Measurements from ENCODE around the gene TBC1D3K. TPM values are rescaled to one million over a fixed set of nuclear protein-coding genes. Genes with fewer than 3 reads are reported as not detected.
"Not testable (repeated sequence)": the region's sequence is repeated elsewhere in the genome, so short reads cannot be mapped to it uniquely, and the experiment has no call there.

Gene TBC1D3K
- total RNA-seq (not detected), polyA plus RNA-seq (not detected), total RNA-seq (0 to 0.26 (median 0.04) reads per million in 6 experiments)

DNA sequence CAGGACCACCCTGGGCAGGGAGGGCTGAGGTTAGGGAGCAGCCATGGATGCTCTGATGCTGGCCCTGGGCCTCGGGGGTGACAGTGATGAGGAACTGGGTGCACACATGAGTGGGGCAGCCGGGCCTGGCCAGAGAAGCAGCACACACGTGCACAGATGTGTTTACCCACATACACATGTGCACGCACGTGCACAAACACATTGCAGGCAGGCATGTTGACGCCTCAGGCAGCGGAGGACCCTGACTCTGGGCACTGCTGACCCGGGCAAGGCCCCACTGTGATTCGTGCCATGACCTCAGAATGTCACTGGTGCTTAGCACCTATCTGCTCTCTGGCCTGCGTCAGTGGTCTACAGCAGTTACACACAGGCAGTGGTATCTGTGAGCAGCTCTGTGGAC lies at the start of gene TBC1D3K:
TBC1D3K (plus strand) TSS at position 301 of the 400 bp plus-strand sequence. CDS start 1,585 bp downstream, outside the sequence.
- H3K4me1 Mint-ChIP-seq, DNase-seq, H3K36me3 Mint-ChIP-seq, ATAC-seq, H3K4me3 Mint-ChIP-seq, POLR2A ChIA-PET, H3K27ac Mint-ChIP-seq, H3K27me3 Mint-ChIP-seq, H3K9me3 Mint-ChIP-seq: not testable (repeated sequence)

DNA sequence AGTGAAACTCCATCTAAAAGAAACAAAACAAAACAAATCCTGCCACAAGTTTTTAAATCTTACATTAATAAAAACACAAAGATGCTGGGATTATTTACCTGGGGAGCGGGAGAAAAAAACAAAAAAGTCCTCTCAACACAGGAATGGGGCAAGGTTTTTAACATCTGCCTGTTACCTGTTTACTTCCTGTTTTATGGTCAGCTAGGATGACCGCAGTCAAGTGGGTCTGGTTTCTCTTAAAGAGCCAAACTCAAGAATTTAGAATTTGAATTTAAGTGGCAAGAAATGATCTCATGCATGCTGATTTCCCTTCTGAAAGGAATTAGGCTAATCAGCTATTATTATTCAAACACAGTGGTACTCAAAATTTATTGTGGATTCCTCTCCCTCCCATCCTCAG lies 39.7 kb upstream of the TBC1D3K start:
- peaks cover 0 to 4% (median 0%) of the 10 kb centered on the region in 4 donors for H3K4me1 Mint-ChIP-seq
- POLR2A ChIA-PET = no interaction called here
- H3K27me3 Mint-ChIP-seq = peaks cover 0 to 8% (median under 1%) of the 10 kb centered on the region in 5 donors
- DNase-seq (no peak), ATAC-seq (no peak)
- H3K4me3 Mint-ChIP-seq = no peak overlapping the region
- H3K36me3 Mint-ChIP-seq = peaks cover 0 to 6% (median 5%) of the 10 kb centered on the region in 3 donors
- H3K27ac Mint-ChIP-seq = no peak overlapping the region
- H3K9me3 Mint-ChIP-seq = peaks cover 0 to 4% (median 0%) of the 10 kb centered on the region in 9 donors

DNA sequence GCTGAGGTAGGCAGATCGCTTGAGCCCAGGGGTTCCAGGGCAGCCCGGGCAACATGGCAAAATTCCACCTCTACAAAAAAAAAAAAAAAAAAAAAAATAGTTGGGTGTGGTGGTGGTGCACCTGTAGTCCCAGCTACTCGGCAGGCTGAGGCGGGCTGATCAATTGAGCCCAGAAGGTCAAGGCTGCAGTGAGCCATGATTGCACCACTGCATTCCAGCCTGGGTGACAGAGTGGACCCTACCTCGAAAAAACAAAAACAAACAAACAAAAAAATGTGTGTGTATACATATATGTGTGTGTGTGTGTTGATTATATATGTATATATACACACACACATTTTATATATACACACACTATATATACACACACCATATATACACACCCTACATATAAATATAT lies 39.1 kb upstream of the TBC1D3K start:
- Mint-ChIP-seq H3K4me1 (peaks cover 0 to 4% (median 0%) of the 10 kb centered on the region in 4 donors), H3K36me3 (peaks cover 0 to 6% (median 5%) of the 10 kb centered on the region in 3 donors), H3K27me3 (peaks cover 0 to 8% (median 4%) of the 10 kb centered on the region in 5 donors), H3K27ac (no peak overlapping the region), H3K9me3 (peaks cover 0 to 4% (median 0%) of the 10 kb centered on the region in 9 donors), H3K4me3 (no peak overlapping the region)
- POLR2A ChIA-PET = no interaction called here
- DNase-seq = no peak
- no peak for ATAC-seq

GRCh38 chr17:37888881-37889280 lies 35.3 kb upstream of the TBC1D3K start:
- peaks cover 0 to 4% (median 0%) of the 10 kb centered on the region in 4 donors for H3K4me1 Mint-ChIP-seq
- DNase-seq = no peak
- peaks cover 0 to 4% (median 0%) of the 10 kb centered on the region in 9 donors for H3K9me3 Mint-ChIP-seq
- peaks cover 0 to 6% (median 5%) of the 10 kb centered on the region in 3 donors for H3K36me3 Mint-ChIP-seq
- POLR2A ChIA-PET = no interaction called here
- no peak overlapping the region for H3K27ac Mint-ChIP-seq
- no peak overlapping the region for H3K4me3 Mint-ChIP-seq
- H3K27me3 Mint-ChIP-seq = peaks cover 0 to 8% (median 4%) of the 10 kb centered on the region in 5 donors
- ATAC-seq = no peak

DNA sequence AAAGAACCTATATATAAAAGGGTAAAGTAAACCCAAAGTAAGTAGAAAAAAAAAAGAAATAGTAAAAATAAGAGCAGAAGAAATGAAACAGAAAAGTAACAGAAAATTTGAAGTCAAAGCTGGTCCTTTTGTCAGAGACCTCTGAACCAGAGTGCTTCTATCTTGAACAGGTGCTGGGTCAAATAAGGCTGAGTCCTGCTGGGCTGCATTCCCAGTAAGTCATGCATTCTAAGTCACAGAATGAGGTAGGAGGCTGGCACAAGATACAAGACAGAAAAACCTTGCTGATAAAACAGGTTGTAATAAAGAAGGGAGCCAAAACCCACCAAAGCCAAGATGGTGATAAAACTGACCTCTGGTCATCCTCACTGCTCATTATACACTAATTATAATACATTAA lies 27.3 kb upstream of the TBC1D3K start:
- H3K27me3 Mint-ChIP-seq, H3K9me3 Mint-ChIP-seq, H3K27ac Mint-ChIP-seq, H3K4me3 Mint-ChIP-seq, POLR2A ChIA-PET, H3K36me3 Mint-ChIP-seq, DNase-seq, ATAC-seq, H3K4me1 Mint-ChIP-seq: not testable (repeated sequence)

Other genes starting within 250 kb of the TBC1D3K start
- gene HNF1B, start 179.4 kb upstream of the TBC1D3K start, total RNA-seq = not detected
- not detected for gene HNF1B, start 179.4 kb upstream of the TBC1D3K start, polyA plus RNA-seq
- gene TBC1D3L, start 64.6 kb downstream of the TBC1D3K start, total RNA-seq = 10 to 100 TPM; 19.9 to 21.7 TPM
- 1 to 10 TPM in 1 of 3 donors, under 1 TPM in 2; 0.14 to 1.2 (median 0.23) TPM for gene TBC1D3L, start 64.6 kb downstream of the TBC1D3K start, polyA plus RNA-seq
- gene TBC1D3D, start 79.6 kb downstream of the TBC1D3K start, total RNA-seq = 1 to 10 TPM; 2.9 to 3.5 TPM
- gene TBC1D3D, start 79.6 kb downstream of the TBC1D3K start, polyA plus RNA-seq = not detected
- 1 to 10 TPM; 4.3 to 5.8 TPM for gene TBC1D3C, start 144.2 kb downstream of the TBC1D3K start, total RNA-seq
- gene TBC1D3C, start 144.2 kb downstream of the TBC1D3K start, polyA plus RNA-seq = not detected
- gene TBC1D3E, start 203.5 kb downstream of the TBC1D3K start, total RNA-seq = not detected
- gene TBC1D3E, start 203.5 kb downstream of the TBC1D3K start, polyA plus RNA-seq = not detected

Data from naive thymus-derived CD8-positive, alpha-beta T cell (primary cell).